ENCODE data around the gene MROH7.

Gene MROH7

GRCh38 chr1:54694771-54695170, 53.2 kb downstream of the MROH7 start:
- H3K4me3 Mint-ChIP-seq: no peak overlapping the region
- H3K4me1 Mint-ChIP-seq: no peaks in the 10 kb centered on the region
- H3K27me3 Mint-ChIP-seq: peaks cover 29% of the 10 kb centered on the region
- no peak overlapping the region for H3K27ac Mint-ChIP-seq
- no peaks in the 10 kb centered on the region for H3K36me3 Mint-ChIP-seq
- H3K9me3 Mint-ChIP-seq: no peaks in the 10 kb centered on the region
- ATAC-seq: no peak

DNA sequence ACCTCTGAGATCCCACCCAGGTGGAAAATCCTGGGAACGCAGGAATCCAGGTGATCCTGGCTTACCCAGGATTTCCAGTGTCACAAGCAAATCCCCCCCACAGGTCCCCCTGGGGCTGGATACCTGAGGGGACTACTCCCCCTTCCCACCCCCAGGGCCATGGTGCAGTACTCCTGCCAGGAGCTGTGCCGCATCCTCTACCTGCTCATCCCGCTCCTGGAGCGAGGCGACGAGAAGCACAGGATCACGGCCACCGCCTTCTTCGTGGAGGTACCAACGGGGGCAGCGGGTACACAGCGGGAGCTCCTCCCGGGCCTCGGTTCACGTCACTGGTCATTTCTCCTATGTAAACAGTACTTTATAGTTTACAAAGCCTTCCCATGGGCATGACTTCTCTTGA, 53.6 kb downstream of the MROH7 start:
- Mint-ChIP-seq H3K9me3 (no peaks in the 10 kb centered on the region), H3K4me3 (no peak overlapping the region), H3K27me3 (peaks cover 32% of the 10 kb centered on the region), H3K27ac (no peak overlapping the region), H3K4me1 (no peaks in the 10 kb centered on the region), H3K36me3 (no peaks in the 10 kb centered on the region)
- ATAC-seq: no peak

GRCh38 chr1:54695764-54696163, 54.2 kb downstream of the MROH7 start:
- Mint-ChIP-seq H3K9me3 (no peaks in the 10 kb centered on the region), H3K27me3 (peaks cover 32% of the 10 kb centered on the region)
- ATAC-seq: no peak

DNA sequence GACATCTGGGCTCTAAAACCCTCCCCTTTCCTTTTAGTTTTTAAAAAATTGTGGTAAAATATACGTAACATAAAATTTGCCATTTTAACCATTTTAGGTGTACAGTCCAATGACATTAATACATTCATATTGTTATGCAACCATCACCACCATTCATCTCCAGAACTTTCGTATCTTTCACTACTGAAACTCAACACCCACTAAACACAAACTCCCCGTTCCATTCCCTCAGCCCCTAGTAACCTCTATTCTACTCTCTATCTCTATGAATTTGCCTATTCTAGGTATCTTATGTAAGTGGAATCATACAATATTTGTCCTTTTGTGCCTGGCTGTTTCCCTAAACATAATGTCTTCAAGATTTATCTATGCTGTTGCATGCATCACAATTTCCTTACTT, 54.7 kb downstream of the MROH7 start:
- H3K27ac Mint-ChIP-seq: no peak overlapping the region
- H3K4me1 Mint-ChIP-seq: no peaks in the 10 kb centered on the region
- no peak for ATAC-seq

More at GRCh38 chr1:54695764-54696163, 54.2 kb downstream of the MROH7 start:
- Mint-ChIP-seq H3K4me1 (no peaks in the 10 kb centered on the region), H3K36me3 (no peaks in the 10 kb centered on the region), H3K4me3 (no peak overlapping the region), H3K27ac (no peak overlapping the region)

DNA sequence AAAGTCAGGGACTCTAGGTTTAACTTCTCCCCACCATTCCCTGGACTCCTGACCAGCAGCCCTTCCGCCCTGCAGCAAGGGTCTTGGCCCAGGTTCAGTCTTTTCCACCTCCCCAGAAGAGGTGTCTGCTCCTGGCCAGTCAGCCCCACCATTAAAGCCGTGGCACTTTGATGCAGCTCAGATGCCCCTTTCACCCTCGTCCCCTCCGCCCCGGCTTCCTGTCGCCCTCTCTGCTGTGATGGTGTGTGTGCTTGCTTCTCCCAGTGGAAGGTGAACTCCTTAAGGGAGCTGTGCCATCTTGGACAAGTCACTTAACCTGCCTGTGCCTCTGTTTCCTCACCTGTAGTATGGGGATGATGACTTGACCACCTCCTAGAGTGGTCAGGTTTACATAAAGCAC, 56.3 kb downstream of the MROH7 start:
- ATAC-seq: no peak
- Mint-ChIP-seq H3K27me3 (peaks cover 38% of the 10 kb centered on the region), H3K4me3 (no peak overlapping the region), H3K4me1 (no peaks in the 10 kb centered on the region), H3K27ac (no peak overlapping the region), H3K9me3 (no peaks in the 10 kb centered on the region), H3K36me3 (no peaks in the 10 kb centered on the region)

More for the DNA sequence above, 54.7 kb downstream of the MROH7 start:
- H3K27me3 Mint-ChIP-seq: peaks cover 32% of the 10 kb centered on the region
- no peaks in the 10 kb centered on the region for H3K9me3 Mint-ChIP-seq
- no peak overlapping the region for H3K4me3 Mint-ChIP-seq
- H3K36me3 Mint-ChIP-seq: no peaks in the 10 kb centered on the region

DNA sequence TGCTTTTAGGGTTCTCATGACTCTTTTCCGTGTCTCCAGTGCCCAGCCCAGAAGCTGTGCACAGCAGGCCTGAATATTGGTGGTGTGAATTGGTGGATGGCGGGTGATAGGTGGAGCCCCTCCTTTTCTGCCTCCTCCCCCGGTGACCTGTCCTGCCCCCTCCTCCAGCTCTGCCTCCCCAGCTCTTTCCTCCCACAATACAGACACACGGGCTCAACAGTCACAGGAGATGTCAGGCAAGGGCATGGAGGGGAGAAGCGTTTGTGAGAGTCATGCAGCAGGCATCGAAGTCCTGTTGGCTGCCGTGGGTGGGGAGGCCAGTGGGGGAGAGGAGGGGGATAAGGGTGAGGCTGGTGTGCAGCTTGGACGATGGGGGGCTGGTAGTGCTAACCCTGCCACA, 56.8 kb downstream of the MROH7 start:
- no peak for ATAC-seq
- Mint-ChIP-seq H3K36me3 (no peaks in the 10 kb centered on the region), H3K27me3 (peaks cover 42% of the 10 kb centered on the region), H3K27ac (no peak overlapping the region), H3K9me3 (no peaks in the 10 kb centered on the region), H3K4me3 (no peak overlapping the region), H3K4me1 (no peaks in the 10 kb centered on the region)

GRCh38 chr1:54699936-54700525, 58.4 kb downstream of the MROH7 start:
- peaks cover 45% of the 10 kb centered on the region for H3K27me3 Mint-ChIP-seq
- H3K4me1 Mint-ChIP-seq: no peaks in the 10 kb centered on the region
- ATAC-seq: no peak
- H3K27ac Mint-ChIP-seq: no peak overlapping the region
- no peaks in the 10 kb centered on the region for H3K36me3 Mint-ChIP-seq
- no peak overlapping the region for H3K4me3 Mint-ChIP-seq
- H3K9me3 Mint-ChIP-seq: no peaks in the 10 kb centered on the region

GRCh38 chr1:54701066-54701465, 59.5 kb downstream of the MROH7 start:
- H3K27me3 Mint-ChIP-seq: peaks cover 45% of the 10 kb centered on the region
- H3K36me3 Mint-ChIP-seq: no peaks in the 10 kb centered on the region
- H3K4me1 Mint-ChIP-seq: no peaks in the 10 kb centered on the region
- ATAC-seq: no peak
- H3K27ac Mint-ChIP-seq: no peak overlapping the region
- no peak overlapping the region for H3K4me3 Mint-ChIP-seq
- H3K9me3 Mint-ChIP-seq: no peaks in the 10 kb centered on the region

- no peak for ATAC-seq
- Mint-ChIP-seq H3K4me3 (no peak overlapping the region), H3K4me1 (no peaks in the 10 kb centered on the region), H3K27me3 (peaks cover 49% of the 10 kb centered on the region), H3K27ac (no peak overlapping the region), H3K9me3 (no peaks in the 10 kb centered on the region), H3K36me3 (no peaks in the 10 kb centered on the region)
These were observed 60.4 kb downstream of the MROH7 start for GRCh38 chr1:54701996-54702395.

DNA sequence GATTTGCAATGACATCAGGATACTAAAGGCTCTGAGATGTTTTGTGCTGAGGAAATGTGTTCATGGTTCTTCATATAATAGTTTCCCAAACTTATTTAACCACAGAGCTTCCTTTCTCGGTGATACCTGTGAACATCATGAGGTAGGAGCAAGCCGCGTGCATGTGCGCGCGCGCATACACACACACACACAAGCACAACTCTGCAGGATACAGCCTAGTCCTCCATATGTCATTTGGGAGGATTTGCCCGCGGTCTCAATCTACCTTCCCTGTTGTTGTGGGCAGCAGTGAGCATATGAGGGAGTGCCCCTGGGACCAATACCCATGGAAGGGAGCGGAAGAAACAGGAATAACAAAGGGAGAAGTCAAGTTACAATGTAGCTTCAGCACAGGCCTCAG, 61.9 kb downstream of the MROH7 start:
- ATAC-seq: no peak
- H3K36me3 Mint-ChIP-seq: no peaks in the 10 kb centered on the region
- H3K4me3 Mint-ChIP-seq: no peak overlapping the region
- no peaks in the 10 kb centered on the region for H3K9me3 Mint-ChIP-seq
- H3K27ac Mint-ChIP-seq: no peak overlapping the region
- H3K27me3 Mint-ChIP-seq: peaks cover 55% of the 10 kb centered on the region
- H3K4me1 Mint-ChIP-seq: no peaks in the 10 kb centered on the region

GRCh38 chr1:54705153-54705552, 63.6 kb downstream of the MROH7 start:
- H3K9me3 Mint-ChIP-seq: no peaks in the 10 kb centered on the region
- peaks cover 40% of the 10 kb centered on the region for H3K27me3 Mint-ChIP-seq
- no peaks in the 10 kb centered on the region for H3K36me3 Mint-ChIP-seq
- no peak overlapping the region for H3K27ac Mint-ChIP-seq
- ATAC-seq: no peak
- H3K4me1 Mint-ChIP-seq: no peaks in the 10 kb centered on the region
- H3K4me3 Mint-ChIP-seq: no peak overlapping the region

DNA sequence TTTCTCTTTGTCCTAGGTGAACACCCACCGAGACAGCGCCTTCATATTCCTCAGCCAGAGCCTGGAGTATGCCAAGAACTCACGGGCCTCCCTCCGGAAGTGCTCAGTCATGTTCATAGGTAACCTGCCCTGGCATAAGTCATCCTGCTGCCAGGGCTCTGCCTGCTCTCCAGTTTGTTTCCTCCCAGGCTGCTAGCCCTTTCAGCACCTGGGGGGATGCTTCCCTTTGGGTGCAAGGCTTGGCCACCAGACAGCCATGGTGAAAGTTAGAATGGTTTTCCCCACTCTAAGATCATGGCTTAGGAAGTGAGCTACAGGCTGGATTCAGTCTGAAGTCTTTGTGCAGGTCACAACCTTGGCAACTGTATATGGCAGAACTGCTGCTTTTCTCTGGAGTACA, 64.8 kb downstream of the MROH7 start:
- H3K27ac Mint-ChIP-seq: no peak overlapping the region
- H3K9me3 Mint-ChIP-seq: no peaks in the 10 kb centered on the region
- H3K27me3 Mint-ChIP-seq: peaks cover 40% of the 10 kb centered on the region
- no peaks in the 10 kb centered on the region for H3K4me1 Mint-ChIP-seq
- no peaks in the 10 kb centered on the region for H3K36me3 Mint-ChIP-seq
- no peak for ATAC-seq
- H3K4me3 Mint-ChIP-seq: no peak overlapping the region

GRCh38 chr1:54708385-54708784, 66.8 kb downstream of the MROH7 start:
- Mint-ChIP-seq H3K36me3 (no peaks in the 10 kb centered on the region), H3K27me3 (peaks cover 21% of the 10 kb centered on the region), H3K4me1 (no peaks in the 10 kb centered on the region), H3K27ac (no peak overlapping the region), H3K9me3 (no peaks in the 10 kb centered on the region), H3K4me3 (no peak overlapping the region)
- ATAC-seq: no peak

DNA sequence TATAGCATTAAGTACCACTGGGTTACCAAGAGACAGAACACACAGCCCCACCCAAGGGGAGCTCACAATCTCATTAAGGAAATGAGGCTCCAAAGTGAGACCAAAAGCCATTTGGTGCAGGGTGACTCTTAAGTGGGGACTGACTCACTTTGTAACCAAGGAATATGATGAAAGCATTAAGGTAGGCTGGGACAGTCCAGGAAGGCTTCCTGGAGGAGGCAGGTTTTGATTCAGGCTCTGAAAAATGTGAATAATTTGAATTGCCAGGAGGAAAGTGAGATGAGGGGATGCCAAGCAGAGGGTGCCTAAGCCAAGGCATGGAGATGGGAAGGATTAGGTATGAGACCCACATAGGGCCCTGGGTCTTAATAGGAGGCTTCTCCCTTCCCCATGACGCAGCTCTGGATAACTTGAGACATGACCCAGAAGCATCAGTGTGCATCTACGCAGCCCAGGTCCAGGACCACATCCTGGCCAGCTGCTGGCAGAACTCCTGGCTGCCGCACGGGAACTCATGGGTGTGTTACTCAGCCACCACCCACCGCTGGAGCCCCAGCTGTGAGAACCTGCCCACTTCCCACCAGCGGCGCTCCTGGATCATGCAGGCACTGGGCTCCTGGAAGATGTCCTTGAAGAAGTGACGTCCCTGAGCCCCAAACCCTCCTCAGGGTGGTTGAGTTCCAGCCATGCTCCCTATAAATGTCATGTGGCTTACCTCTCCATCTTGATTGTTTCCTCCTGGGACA, 68.1 kb downstream of the MROH7 start:
- Mint-ChIP-seq H3K36me3 (no peaks in the 10 kb centered on the region), H3K27me3 (peaks cover 19% of the 10 kb centered on the region), H3K9me3 (no peaks in the 10 kb centered on the region), H3K27ac (no peak overlapping the region), H3K4me1 (peaks cover under 1% of the 10 kb centered on the region), H3K4me3 (no peak overlapping the region)
- ATAC-seq: no peak

- no peak for ATAC-seq
- Mint-ChIP-seq H3K27me3 (peaks cover 19% of the 10 kb centered on the region), H3K4me3 (no peak overlapping the region), H3K36me3 (no peaks in the 10 kb centered on the region), H3K27ac (no peak overlapping the region), H3K9me3 (no peaks in the 10 kb centered on the region), H3K4me1 (peaks cover 8% of the 10 kb centered on the region)
These were observed 68.8 kb downstream of the MROH7 start for GRCh38 chr1:54710434-54710833.

- Mint-ChIP-seq H3K27ac (no peak overlapping the region), H3K4me1 (peaks cover 10% of the 10 kb centered on the region), H3K4me3 (no peak overlapping the region), H3K36me3 (no peaks in the 10 kb centered on the region), H3K27me3 (peaks cover 19% of the 10 kb centered on the region), H3K9me3 (no peaks in the 10 kb centered on the region)
- ATAC-seq: no peak
These were observed 69.3 kb downstream of the MROH7 start for GRCh38 chr1:54710841-54711240.
